ENCODE data around the gene KDM1A. TPM values are rescaled to one million over a fixed set of nuclear protein-coding genes. Genes with fewer than 3 reads are reported as not detected.

Gene KDM1A
- total RNA-seq, 1 experiment from 2014 or later = 204 TPM

DNA sequence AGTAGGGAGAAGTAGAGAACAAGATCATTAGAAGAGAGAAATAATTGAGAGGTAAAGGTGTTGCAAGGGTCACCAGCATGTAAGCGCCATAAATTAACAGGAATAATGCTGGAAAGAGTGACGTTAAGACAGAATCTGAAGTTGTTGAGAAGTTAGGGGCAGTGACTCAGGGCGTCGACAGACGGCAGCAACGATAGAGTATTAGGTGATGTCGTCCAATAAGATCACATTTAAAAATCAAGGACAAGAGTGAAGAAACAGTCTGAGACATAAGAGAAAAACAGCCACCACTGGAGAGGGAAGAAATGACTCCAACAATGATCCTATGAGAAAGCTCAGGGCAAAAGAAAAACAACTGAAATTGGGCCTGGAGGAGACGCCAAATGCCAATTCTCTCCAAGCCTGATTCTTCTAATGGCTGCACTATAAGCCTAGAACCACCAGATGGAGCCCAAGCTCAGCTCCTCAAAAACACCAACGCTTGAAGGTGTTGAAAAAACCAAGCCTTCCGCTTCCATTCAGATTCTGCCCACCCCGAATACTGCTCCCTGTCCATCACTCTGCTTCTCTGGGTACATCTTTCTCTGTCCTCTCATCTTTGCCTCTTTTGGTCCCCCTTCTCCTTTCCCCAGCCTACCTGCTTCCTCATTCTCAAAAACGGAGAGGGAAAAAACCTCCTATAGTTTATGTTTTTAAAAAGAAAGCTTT, 79.3 kb downstream of the KDM1A start:
- H3K27ac Mint-ChIP-seq = no peak overlapping the region
- Histone ChIP-seq H3K18ac (ENCODE audit: insufficient read length, low read depth, low read length) (no peak overlapping the region), H2AK5ac (ENCODE audit: insufficient read length, low read length) (no peak overlapping the region), H3K4ac (ENCODE audit: low read depth, low read length) (no peak overlapping the region), H3K27me3 (ENCODE audit: insufficient read depth, low read length) (no peaks in the 10 kb centered on the region), H2BK20ac (ENCODE audit: low read depth, low read length, poor library complexity, severe bottlenecking) (no peak overlapping the region), H3K27ac (ENCODE audit: insufficient read length, low read depth, low read length) (no peak overlapping the region), H3K23me2 (ENCODE audit: insufficient read length, low read depth, low read length, poor library complexity, severe bottlenecking) (no peaks in the 10 kb centered on the region), H3K9me3 (ENCODE audit: control insufficient read depth, low read depth, low read length) (no peaks in the 10 kb centered on the region), H2BK5ac (ENCODE audit: insufficient read length, low read length) (no peak overlapping the region), H3K56ac (ENCODE audit: insufficient read length, low read depth, low read length) (no peak overlapping the region), H3T11ph (ENCODE audit: low read length) (no peak overlapping the region), H3K4me2 (ENCODE audit: insufficient read depth, insufficient read length, low read length) (no peak overlapping the region), H2AFZ (ENCODE audit: low read length) (no peak overlapping the region), H4K91ac (ENCODE audit: insufficient read length, low read depth, low read length) (no peak overlapping the region), H3K4me1 (ENCODE audit: insufficient read depth, low read length) (peaks cover 10% of the 10 kb centered on the region; the same call in 1 of the 2 replicates), H3K9ac (ENCODE audit: extremely low read depth, insufficient read length, low read length) (no peak overlapping the region), H3K79me2 (ENCODE audit: insufficient read depth, low read length) (no peaks in the 10 kb centered on the region; the same call in 1 of the 2 replicates), H3K14ac (ENCODE audit: insufficient read depth, low read length) (no peak overlapping the region), H2BK12ac (ENCODE audit: insufficient read length, low read depth, low read length) (no peak overlapping the region), H2BK120ac (ENCODE audit: low read depth, low read length, poor library complexity, severe bottlenecking) (no peak overlapping the region), H4K20me1 (ENCODE audit: control insufficient read depth, insufficient read depth, insufficient read length) (no peaks in the 10 kb centered on the region), H3K23ac (ENCODE audit: insufficient read length, low read depth, low read length) (no peak overlapping the region), H3K79me1 (ENCODE audit: insufficient read depth, low read depth, low read length, poor library complexity, severe bottlenecking) (peaks cover 3% of the 10 kb centered on the region), H4K8ac (replicated peaks; ENCODE audit: insufficient read length, low read depth, low read length) (no peak overlapping the region), H4K5ac (ENCODE audit: insufficient read length, low read depth, low read length) (no peak overlapping the region), H2BK15ac (ENCODE audit: low read depth, low read length) (no peak overlapping the region)
- peaks cover 18 to 31% of the 10 kb centered on the region in 2 experiments for H3K4me1 Mint-ChIP-seq
- TF ChIP-seq, protein P1, sequence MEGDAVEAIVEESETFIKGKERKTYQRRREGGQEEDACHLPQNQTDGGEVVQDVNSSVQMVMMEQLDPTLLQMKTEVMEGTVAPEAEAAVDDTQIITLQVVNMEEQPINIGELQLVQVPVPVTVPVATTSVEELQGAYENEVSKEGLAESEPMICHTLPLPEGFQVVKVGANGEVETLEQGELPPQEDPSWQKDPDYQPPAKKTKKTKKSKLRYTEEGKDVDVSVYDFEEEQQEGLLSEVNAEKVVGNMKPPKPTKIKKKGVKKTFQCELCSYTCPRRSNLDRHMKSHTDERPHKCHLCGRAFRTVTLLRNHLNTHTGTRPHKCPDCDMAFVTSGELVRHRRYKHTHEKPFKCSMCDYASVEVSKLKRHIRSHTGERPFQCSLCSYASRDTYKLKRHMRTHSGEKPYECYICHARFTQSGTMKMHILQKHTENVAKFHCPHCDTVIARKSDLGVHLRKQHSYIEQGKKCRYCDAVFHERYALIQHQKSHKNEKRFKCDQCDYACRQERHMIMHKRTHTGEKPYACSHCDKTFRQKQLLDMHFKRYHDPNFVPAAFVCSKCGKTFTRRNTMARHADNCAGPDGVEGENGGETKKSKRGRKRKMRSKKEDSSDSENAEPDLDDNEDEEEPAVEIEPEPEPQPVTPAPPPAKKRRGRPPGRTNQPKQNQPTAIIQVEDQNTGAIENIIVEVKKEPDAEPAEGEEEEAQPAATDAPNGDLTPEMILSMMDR (conservative IDR thresholded peaks at IDR 0.05) = peak; percentile 89
- H3K36me3 Mint-ChIP-seq (ENCODE audit: insufficient read depth in 1 of 3, low read depth in 3 of 3) = peaks cover 6 to 18% (median 16%) of the 10 kb centered on the region in 3 experiments; a peak in 5 of 7 replicates
- peak; percentile 71 for DNase-seq
- WGBS (ENCODE audit: extremely low coverage, insufficient read length, low lambda C conversion rate) = no CpG with 5 or more reads among the region's 12 CpGs
- H3K9me3 Mint-ChIP-seq = no peaks in the 10 kb centered on the region
- H3K4me3 Mint-ChIP-seq = no peak overlapping the region
- H3K27me3 Mint-ChIP-seq (ENCODE audit: low read depth) = no peaks in the 10 kb centered on the region

Measured in H9 (cell line).